VCaP (cell line): ENCODE results near the gene DNM2.
"Not testable (repeated sequence)": the region's sequence is repeated elsewhere in the genome, so short reads cannot be mapped to it uniquely, and the experiment has no call there.

Experiments
- H3K27ac ChIP-seq: fragments of 450-650 bp; 2 replicates; pipeline ENCODE4 v1.5.1; 2017
- TF ChIP-seq, protein P1 (sequence below): fragments of 450-650 bp; conservative IDR thresholded peaks from 2 replicates; pipeline ENCODE4 v1.5.1; 2017; ENCODE audit warnings: mild to moderate bottlenecking, moderate library complexity

DNM2 gene

DNA sequence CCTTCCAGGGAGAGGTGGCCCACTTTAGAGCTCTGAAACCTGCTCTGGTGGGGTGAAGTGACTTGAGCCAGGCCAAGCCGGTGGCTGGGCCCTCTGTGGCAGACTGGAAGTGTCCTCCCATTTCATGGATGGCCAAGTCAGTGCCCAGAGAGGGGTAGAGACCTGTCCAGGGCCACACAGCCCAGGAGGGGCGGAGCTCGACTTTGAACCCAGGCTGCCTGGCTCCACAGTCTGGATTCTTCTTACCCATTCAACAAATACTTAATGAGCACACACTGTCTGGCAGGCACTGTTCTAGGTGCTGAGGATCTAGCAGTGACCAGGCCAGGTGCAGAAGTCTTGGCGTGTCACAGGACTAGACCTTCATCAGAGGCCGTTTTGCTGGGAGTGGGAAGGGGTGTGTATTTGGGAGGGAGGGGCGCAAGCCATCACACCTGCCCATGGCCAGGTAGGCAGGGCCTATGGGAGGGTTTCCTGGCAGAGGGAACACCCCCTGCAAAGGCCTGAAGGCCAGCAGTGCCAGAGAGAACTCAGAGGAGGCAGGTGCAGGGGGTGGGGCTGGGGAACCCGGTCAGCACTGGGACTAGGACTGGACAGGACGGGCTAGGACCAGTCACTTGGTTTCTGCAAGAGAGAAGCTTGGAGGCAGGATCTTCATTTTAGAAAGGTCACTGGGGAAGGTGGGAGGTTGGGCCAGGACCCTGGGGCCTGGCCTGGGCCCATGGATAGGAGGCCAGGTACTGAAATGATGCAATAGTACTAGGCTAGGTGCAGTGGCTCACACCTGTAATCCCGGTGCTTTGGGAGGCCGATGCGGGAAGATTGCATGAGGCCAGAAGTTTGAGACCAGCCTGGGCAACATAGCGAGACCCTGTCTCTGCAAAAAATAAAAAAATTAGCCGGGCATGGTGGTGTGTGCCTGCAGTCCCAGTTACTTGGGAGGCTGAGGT, 31.8 kb downstream of the DNM2 start:
- TF ChIP-seq, protein P1, sequence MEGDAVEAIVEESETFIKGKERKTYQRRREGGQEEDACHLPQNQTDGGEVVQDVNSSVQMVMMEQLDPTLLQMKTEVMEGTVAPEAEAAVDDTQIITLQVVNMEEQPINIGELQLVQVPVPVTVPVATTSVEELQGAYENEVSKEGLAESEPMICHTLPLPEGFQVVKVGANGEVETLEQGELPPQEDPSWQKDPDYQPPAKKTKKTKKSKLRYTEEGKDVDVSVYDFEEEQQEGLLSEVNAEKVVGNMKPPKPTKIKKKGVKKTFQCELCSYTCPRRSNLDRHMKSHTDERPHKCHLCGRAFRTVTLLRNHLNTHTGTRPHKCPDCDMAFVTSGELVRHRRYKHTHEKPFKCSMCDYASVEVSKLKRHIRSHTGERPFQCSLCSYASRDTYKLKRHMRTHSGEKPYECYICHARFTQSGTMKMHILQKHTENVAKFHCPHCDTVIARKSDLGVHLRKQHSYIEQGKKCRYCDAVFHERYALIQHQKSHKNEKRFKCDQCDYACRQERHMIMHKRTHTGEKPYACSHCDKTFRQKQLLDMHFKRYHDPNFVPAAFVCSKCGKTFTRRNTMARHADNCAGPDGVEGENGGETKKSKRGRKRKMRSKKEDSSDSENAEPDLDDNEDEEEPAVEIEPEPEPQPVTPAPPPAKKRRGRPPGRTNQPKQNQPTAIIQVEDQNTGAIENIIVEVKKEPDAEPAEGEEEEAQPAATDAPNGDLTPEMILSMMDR, result no peak
- peak overlapping the region; percentile 8; the same call in 1 of the 2 replicates for H3K27ac ChIP-seq

DNA sequence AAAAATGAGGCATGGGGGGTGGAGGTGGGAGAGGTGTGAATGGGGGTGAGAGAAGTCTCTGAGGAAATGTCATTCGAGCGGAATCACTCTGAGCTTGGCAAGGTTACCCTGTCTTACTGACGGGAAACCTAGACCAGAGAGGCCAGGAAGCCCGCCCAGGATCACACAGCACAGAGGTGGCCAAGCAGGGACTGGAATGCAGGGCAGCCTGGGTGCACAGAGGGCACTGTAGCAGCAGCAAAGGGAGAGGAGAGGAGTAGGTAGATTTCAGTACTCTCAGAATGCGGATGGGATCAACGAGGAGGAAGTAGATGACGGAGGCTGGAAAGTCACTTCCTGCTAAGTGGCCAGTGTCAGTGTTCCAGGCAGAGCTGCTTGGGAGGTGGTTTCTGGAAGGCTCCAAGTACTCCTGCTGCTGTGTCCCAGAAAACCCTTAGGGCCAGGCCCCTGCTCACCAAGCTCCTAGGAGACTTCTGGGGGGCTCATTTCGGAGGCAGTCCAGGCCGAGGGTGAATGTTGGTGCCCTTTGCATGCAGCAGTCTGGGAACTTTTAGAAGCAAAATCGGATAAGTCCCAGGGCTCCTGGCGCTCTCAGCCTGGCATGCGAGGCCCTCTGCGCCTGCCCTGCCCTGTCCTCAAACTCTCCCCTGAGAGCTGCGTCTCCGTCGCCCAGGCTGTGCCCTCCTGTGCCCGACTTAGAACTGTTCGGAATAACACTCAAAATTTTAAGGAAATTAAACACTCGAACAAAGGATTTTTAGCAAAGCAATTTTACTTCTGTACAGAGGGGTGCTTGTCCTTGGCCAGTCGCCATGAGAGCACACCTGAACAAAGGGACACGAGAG, 33.5 kb downstream of the DNM2 start:
- no peak overlapping the region for H3K27ac ChIP-seq
- TF ChIP-seq, protein P1, result no peak

DNA sequence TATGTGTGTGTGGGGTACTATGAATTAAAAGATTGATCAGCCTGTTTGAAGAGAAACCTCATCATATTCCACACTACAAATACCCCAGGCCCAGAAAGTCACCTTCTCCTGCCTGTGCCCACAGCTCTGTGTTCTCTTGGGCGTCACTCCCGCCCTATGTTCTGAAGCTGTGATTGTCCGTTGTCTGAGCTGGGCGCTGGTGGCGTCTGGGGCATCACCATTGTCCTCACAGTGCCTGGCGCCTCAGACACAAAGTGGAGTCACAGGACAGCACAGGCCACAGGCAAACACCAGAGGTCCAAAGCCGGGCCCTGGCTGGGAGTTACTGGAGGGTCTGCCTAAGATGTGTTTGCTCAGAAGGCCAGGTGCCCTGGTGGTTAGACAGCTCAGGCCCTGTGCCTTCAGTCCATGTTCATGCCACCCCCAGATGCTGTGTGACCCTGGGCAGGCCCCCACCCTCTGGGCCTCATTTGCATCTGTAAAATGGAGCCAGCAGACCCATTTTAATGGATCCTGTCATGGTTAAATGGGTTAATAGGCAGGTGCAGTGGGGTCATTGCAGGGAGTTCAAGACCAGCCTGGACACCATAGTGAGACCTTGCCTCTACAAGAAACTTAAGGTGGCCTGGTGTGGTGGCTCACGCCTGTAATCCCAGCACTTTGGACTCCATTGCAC, 34.5 kb downstream of the DNM2 start:
- TF ChIP-seq, protein P1, result no peak
- H3K27ac ChIP-seq, result no peak overlapping the region

DNA sequence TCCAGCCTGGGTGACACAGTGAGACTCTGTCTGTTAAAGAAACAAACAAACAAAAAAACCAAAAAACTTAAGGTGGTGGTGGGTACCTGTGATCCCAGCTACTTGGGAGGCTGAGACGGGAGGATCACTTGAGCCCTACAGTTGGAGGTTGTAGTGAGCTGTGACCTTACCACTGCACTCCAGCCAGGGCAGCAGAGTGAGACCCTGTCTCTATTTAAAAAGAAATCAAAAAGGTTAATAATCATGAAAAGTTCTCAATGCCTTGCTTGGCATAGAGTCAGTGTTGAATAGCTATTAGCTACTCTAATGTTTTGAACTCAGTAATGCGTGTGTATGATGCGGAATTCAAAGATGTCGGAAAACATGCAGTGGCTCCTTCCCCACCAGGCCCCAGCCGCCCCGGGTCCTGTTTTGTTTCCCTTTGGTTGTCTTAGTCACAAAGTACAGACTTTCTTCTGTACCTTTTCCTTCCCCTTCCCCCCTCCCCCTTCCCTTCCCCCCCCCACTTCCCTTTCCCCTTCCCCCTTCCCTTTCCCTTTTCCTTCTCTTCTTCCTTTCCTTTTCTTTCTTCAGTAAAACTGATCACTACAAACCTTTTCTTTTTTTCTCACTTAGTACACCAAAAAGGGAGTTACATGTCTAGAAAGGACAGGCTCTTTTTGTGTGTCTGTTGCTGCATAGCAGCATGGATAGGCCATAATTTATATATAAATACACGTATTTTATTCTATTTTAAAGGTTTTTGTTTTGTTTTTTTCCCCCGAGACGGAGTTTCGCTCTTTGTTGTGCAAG, 35.2 kb downstream of the DNM2 start:
- TF ChIP-seq, protein P1, result no peak
- no peak overlapping the region for H3K27ac ChIP-seq

DNA sequence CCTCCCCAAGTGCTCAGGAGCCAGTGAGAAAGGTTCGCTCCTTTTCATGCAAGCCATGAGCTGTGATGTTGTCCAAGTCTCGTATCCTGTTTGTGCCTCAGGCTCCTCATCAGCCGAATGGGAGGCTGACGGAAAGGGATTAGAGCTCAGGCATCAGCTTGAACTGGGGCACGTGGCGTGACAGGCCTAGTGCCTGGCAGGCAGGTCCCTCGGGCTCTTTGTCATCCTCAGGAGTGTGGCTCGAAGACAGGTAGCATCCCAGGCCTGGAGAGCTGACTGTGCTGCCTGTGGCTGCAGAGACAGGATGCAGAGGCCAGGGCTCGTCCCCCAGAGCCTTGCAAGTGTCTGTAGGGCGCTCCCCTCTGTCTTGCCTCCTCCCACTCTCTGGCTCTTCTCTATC, 38.5 kb downstream of the DNM2 start:
- H3K27ac ChIP-seq, result no peak overlapping the region
- TF ChIP-seq, protein P1, result no peak

DNA sequence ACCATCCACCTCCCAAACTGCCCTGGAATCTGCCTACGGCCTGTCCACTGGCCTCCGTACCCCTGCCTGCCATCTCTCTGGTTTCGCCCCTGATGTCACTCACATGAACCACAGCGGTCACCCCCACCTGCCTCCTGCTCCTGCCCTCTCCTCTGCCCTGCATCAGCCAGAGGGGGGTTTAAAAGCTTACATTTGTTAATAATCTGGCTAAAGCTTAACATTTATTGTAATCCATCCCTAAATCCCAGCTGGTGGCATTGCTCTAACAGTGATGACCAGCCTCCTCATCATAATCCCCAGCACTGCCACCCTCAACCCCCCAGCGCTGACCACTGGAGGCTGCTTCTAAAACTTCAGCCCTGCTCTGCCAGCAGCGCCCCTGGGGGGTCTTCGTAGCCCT, 38.9 kb downstream of the DNM2 start:
- H3K27ac ChIP-seq, result no peak overlapping the region

DNA sequence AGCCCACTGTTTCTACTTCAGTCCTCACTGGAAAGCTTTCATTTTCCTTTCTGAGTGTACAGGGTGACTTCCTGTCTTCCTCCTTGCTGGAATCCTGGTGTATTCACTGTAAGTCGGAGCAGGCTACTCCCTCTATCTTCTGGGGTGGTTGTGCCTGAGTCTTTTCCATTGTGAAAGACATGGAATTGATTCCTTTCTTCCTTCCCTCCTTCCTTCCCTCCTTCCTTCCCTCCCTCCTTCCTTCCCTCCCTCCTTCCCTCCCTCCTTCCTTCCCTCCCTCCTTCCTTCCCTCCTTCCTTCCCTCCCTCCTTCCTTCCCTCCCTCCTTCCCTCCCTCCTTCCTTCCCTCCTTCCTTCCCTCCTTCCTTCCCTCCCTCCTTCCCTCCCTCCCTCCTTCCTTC, 40.2 kb downstream of the DNM2 start:
- H3K27ac ChIP-seq, result not testable (repeated sequence)

More for the DNA sequence above, 38.9 kb downstream of the DNM2 start:
- TF ChIP-seq, protein P1, result no peak
